Osteoblast (primary cell): ENCODE measurements around the gene PIP5K1B. TPM values are rescaled to one million over a fixed set of nuclear protein-coding genes. Genes with fewer than 3 reads are reported as not detected.

ENCODE experiments used
- DNase-seq: peaks from one replicate; pipeline ENCODE4 v3.0.0; 2011; ENCODE audit warnings: low spot score, mixed read lengths; ENCODE audit not compliant: insufficient read length; ENCODE audit errors: missing footprints
- H2AFZ ChIP-seq: 2 replicates; pipeline ENCODE4 v1.6.0; 2011; ENCODE audit warnings: mild to moderate bottlenecking, low read length
- H3K27ac ChIP-seq: 2 replicates; pipeline ENCODE4 v1.5.1; 2011; ENCODE audit warnings: mild to moderate bottlenecking, low read depth, low read length, moderate library complexity
- H3K27me3 ChIP-seq: 2 replicates; pipeline ENCODE4 v1.6.0; 2012; ENCODE audit warnings: mild to moderate bottlenecking, control low read depth, inconsistent platforms, low read length, moderate library complexity; ENCODE audit not compliant: insufficient read depth
- H3K36me3 ChIP-seq: 2 replicates; pipeline ENCODE4 v1.5.1; 2011; ENCODE audit warnings: mild to moderate bottlenecking, low read length, control low read depth, moderate library complexity; ENCODE audit not compliant: insufficient read depth
- H3K4me1 ChIP-seq: 2 replicates; pipeline ENCODE4 v1.5.1; 2011; ENCODE audit warnings: mild to moderate bottlenecking, low read length, control low read depth, moderate library complexity; ENCODE audit not compliant: insufficient read depth
- H3K4me2 ChIP-seq: 2 replicates; pipeline ENCODE4 v1.6.0; 2011; ENCODE audit warnings: mild to moderate bottlenecking, low read length; ENCODE audit not compliant: insufficient read depth
- H3K4me3 ChIP-seq: fragments of 200-600 bp; sonication (generic); 3 replicates; pipeline ENCODE4 v1.5.1; 2012; ENCODE audit warnings: mild to moderate bottlenecking, low read length, inconsistent platforms; ENCODE audit not compliant: insufficient read depth
- H3K79me2 ChIP-seq: 2 replicates; pipeline ENCODE4 v1.6.0; 2012; ENCODE audit warnings: mild to moderate bottlenecking, low read length, control low read depth, inconsistent platforms; ENCODE audit not compliant: insufficient read depth
- H3K9me3 ChIP-seq: 2 replicates; pipeline ENCODE4 v1.5.1; 2011; ENCODE audit warnings: low read depth, low read length, control low read depth
- H4K20me1 ChIP-seq: 2 replicates; pipeline ENCODE4 v1.6.0; 2012; ENCODE audit warnings: mild to moderate bottlenecking, low read length, control low read depth; ENCODE audit not compliant: insufficient read depth
- CTCF ChIP-seq: IDR thresholded peaks from 2 replicates; pipeline ENCODE4 v1.5.1; 2011; ENCODE audit warnings: mild to moderate bottlenecking, low read depth, low read length, moderate library complexity; ENCODE audit errors: extremely low read depth
- total RNA-seq: library from RNA; depleted of rRNA; stranded (reverse); fragments of >200 nt; gene quantifications from 2 replicates; pipeline ENCODE4 v1.2.3, GENCODE V29; 2012

The PIP5K1B gene
- total RNA-seq, 1 donor: not detected

DNA sequence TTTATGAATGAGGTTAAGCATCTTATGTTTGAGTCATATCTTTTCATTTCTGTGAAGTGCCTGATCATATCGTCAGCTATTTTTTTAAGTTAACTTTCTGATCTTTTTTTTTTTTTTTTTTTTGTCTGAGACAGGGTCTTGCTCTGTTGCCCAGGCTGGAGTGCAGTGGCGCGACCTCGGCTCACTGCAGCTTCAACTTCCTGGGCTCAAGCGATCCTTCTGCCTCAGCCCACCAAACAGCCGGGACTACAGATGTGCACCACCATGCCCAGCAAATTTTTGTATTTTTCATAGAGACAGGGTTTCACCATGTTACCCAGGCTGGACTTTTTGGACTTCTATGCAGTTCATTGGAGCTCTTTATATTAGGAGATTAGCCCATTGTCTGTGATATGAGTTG is 168.1 kb downstream of the PIP5K1B start:
- no peaks in the 10 kb centered on the region for H3K36me3 ChIP-seq
- DNase-seq: no peak
- no peak for TF ChIP-seq CTCF

DNA sequence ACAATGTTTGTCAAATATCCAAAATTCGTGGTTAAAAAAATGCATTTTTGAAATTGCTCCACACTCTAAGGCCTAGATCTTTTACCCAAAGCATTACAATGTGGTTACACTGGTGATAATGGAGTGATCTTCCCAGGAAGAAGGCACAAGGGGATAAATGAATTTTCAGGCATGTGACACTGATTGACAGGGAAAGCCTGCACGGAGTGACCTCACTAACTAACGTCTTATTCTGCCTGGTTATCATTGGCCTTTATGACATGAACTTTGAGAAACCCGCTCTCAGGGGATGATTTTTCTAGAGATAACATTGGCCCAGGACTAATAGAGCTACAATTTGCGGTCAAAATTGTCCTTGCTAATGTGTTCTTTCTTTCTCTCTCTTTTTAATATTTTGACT is 171.2 kb downstream of the PIP5K1B start:
- Histone ChIP-seq H3K4me2 (no peak overlapping the region), H3K9me3 (no peaks in the 10 kb centered on the region), H3K4me1 (no peaks in the 10 kb centered on the region), H3K36me3 (no peaks in the 10 kb centered on the region), H3K79me2 (no peaks in the 10 kb centered on the region), H4K20me1 (no peaks in the 10 kb centered on the region), H3K27ac (no peak overlapping the region), H2AFZ (no peak overlapping the region), H3K4me3 (no peak overlapping the region), H3K27me3 (no peaks in the 10 kb centered on the region)
- no peak for DNase-seq
- TF ChIP-seq CTCF: no peak

More for the DNA sequence above, 168.1 kb downstream of the PIP5K1B start:
- no peak overlapping the region for H3K4me2 ChIP-seq
- H3K27ac ChIP-seq: no peak overlapping the region
- no peaks in the 10 kb centered on the region for H3K79me2 ChIP-seq
- H3K4me1 ChIP-seq: no peaks in the 10 kb centered on the region
- H2AFZ ChIP-seq: no peak overlapping the region
- no peaks in the 10 kb centered on the region for H3K9me3 ChIP-seq
- H3K4me3 ChIP-seq: no peak overlapping the region
- no peaks in the 10 kb centered on the region for H4K20me1 ChIP-seq
- H3K27me3 ChIP-seq: no peaks in the 10 kb centered on the region

GRCh38 chr9:68876681-68877080 is 171.6 kb downstream of the PIP5K1B start:
- Histone ChIP-seq H2AFZ (no peak overlapping the region), H3K4me1 (no peaks in the 10 kb centered on the region), H4K20me1 (no peaks in the 10 kb centered on the region), H3K36me3 (no peaks in the 10 kb centered on the region), H3K4me3 (no peak overlapping the region), H3K27me3 (no peaks in the 10 kb centered on the region), H3K27ac (no peak overlapping the region), H3K4me2 (no peak overlapping the region), H3K79me2 (no peaks in the 10 kb centered on the region), H3K9me3 (no peaks in the 10 kb centered on the region)
- TF ChIP-seq CTCF: no peak
- no peak for DNase-seq

GRCh38 chr9:68877219-68877618 is 172.2 kb downstream of the PIP5K1B start:
- Histone ChIP-seq H3K4me3 (no peak overlapping the region), H2AFZ (no peak overlapping the region), H3K36me3 (no peaks in the 10 kb centered on the region), H3K79me2 (no peaks in the 10 kb centered on the region), H4K20me1 (no peaks in the 10 kb centered on the region), H3K27ac (no peak overlapping the region), H3K4me1 (no peaks in the 10 kb centered on the region), H3K4me2 (no peak overlapping the region), H3K27me3 (no peaks in the 10 kb centered on the region), H3K9me3 (no peaks in the 10 kb centered on the region)
- DNase-seq: no peak
- no peak for TF ChIP-seq CTCF
